H9 (cell line): ENCODE measurements around the gene YWHAQ. TPM values are rescaled to one million over a fixed set of nuclear protein-coding genes. Genes with fewer than 3 reads are reported as not detected.
"Not testable (repeated sequence)": the region's sequence is repeated elsewhere in the genome, so short reads cannot be mapped to it uniquely, and the experiment has no call there.

Source experiments
- DNase-seq: peaks from one replicate; pipeline ENCODE4 v3.0.0-alpha.2; 2017
- H2AFZ ChIP-seq: one replicate; pipeline ENCODE4 v1.6.1; 2013; ENCODE audit warnings: mild to moderate bottlenecking, low read length, control low read depth, moderate library complexity
- H2AK5ac ChIP-seq: 2 replicates; pipeline ENCODE4 v1.6.1; 2013; ENCODE audit warnings: low read length, control low read depth, mixed read lengths; ENCODE audit not compliant: insufficient read length
- H2BK120ac ChIP-seq: one replicate; pipeline ENCODE4 v1.6.1; 2013; ENCODE audit warnings: low read depth, mild to moderate bottlenecking, low read length, control low read depth, inconsistent platforms; ENCODE audit not compliant: poor library complexity, severe bottlenecking
- H2BK12ac ChIP-seq: 2 replicates; pipeline ENCODE4 v1.6.1; 2013; ENCODE audit warnings: low read length, control low read depth, mixed read lengths, low read depth; ENCODE audit not compliant: insufficient read length
- H2BK15ac ChIP-seq: 2 replicates; pipeline ENCODE4 v1.6.1; 2013; ENCODE audit warnings: low read depth, low read length, control low read depth
- H2BK20ac ChIP-seq: one replicate; pipeline ENCODE4 v1.6.1; 2013; ENCODE audit warnings: low read depth, mild to moderate bottlenecking, low read length, control low read depth, inconsistent platforms; ENCODE audit not compliant: poor library complexity, severe bottlenecking
- H2BK5ac ChIP-seq: 2 replicates; pipeline ENCODE4 v1.6.1; 2013; ENCODE audit warnings: low read length, control low read depth, mixed read lengths; ENCODE audit not compliant: insufficient read length
- H3K14ac ChIP-seq: 2 replicates; pipeline ENCODE4 v1.6.1; 2013; ENCODE audit warnings: low read length, control low read depth; ENCODE audit not compliant: insufficient read depth
- H3K18ac ChIP-seq: 2 replicates; pipeline ENCODE4 v1.6.1; 2013; ENCODE audit warnings: low read depth, mild to moderate bottlenecking, mixed read lengths, low read length, control low read depth; ENCODE audit not compliant: insufficient read length
- H3K23ac ChIP-seq: 2 replicates; pipeline ENCODE4 v1.6.1; 2013; ENCODE audit warnings: low read length, control low read depth, mixed read lengths, low read depth; ENCODE audit not compliant: insufficient read length
- H3K23me2 ChIP-seq: 2 replicates; pipeline ENCODE4 v1.6.1; 2013; ENCODE audit warnings: low read depth, mild to moderate bottlenecking, mixed read lengths, low read length, control low read depth; ENCODE audit not compliant: insufficient read length, poor library complexity, severe bottlenecking
- H3K27ac ChIP-seq: 2 replicates; pipeline ENCODE4 v1.5.1; 2013; ENCODE audit warnings: low read length, control low read depth, mixed read lengths, low read depth; ENCODE audit not compliant: insufficient read length
- H3K27me3 ChIP-seq: 2 replicates; pipeline ENCODE4 v1.6.1; 2013; ENCODE audit warnings: low read length, control low read depth, inconsistent platforms; ENCODE audit not compliant: insufficient read depth
- H3K4ac ChIP-seq: 2 replicates; pipeline ENCODE4 v1.6.1; 2013; ENCODE audit warnings: low read depth, mild to moderate bottlenecking, control low read depth, inconsistent platforms, low read length, moderate library complexity
- H3K4me1 ChIP-seq: 2 replicates; pipeline ENCODE4 v1.6.1; 2013; ENCODE audit warnings: low read length, control low read depth, inconsistent platforms; ENCODE audit not compliant: insufficient read depth
- H3K4me2 ChIP-seq: 2 replicates; pipeline ENCODE4 v1.6.1; 2013; ENCODE audit warnings: low read length, control low read depth, mixed read lengths; ENCODE audit not compliant: insufficient read length, insufficient read depth
- H3K56ac ChIP-seq: 2 replicates; pipeline ENCODE4 v1.6.1; 2013; ENCODE audit warnings: low read depth, mild to moderate bottlenecking, mixed read lengths, low read length, control low read depth; ENCODE audit not compliant: insufficient read length
- H3K79me1 ChIP-seq: 2 replicates; pipeline ENCODE4 v1.6.1; 2013; ENCODE audit warnings: low read depth, mild to moderate bottlenecking, moderate library complexity, low read length, control low read depth, inconsistent platforms; ENCODE audit not compliant: insufficient read depth, poor library complexity, severe bottlenecking
- H3K79me2 ChIP-seq: 2 replicates; pipeline ENCODE4 v1.6.1; 2013; ENCODE audit warnings: low read length, control low read depth, inconsistent platforms; ENCODE audit not compliant: insufficient read depth
- H3K9ac ChIP-seq: 2 replicates; pipeline ENCODE4 v1.6.1; 2013; ENCODE audit warnings: low read length, control low read depth, mixed read lengths; ENCODE audit not compliant: insufficient read length; ENCODE audit errors: extremely low read depth
- H3K9me3 ChIP-seq: one replicate; pipeline ENCODE4 v1.6.1; 2013; ENCODE audit warnings: low read depth, low read length, inconsistent platforms; ENCODE audit not compliant: control insufficient read depth
- H3T11ph ChIP-seq: one replicate; pipeline ENCODE4 v1.6.1; 2013; ENCODE audit warnings: mild to moderate bottlenecking, low read length, control low read depth, inconsistent platforms
- H4K20me1 ChIP-seq: one replicate; pipeline ENCODE4 v1.6.1; 2013; ENCODE audit not compliant: control insufficient read depth, insufficient read length, insufficient read depth
- H4K5ac ChIP-seq: 2 replicates; pipeline ENCODE4 v1.6.1; 2013; ENCODE audit warnings: low read depth, mild to moderate bottlenecking, mixed read lengths, low read length, control low read depth; ENCODE audit not compliant: insufficient read length
- H4K8ac ChIP-seq: replicated peaks from 2 replicates; pipeline ENCODE4 v1.6.1; 2013; ENCODE audit warnings: low read length, control low read depth, mixed read lengths, low read depth; ENCODE audit not compliant: insufficient read length
- H4K91ac ChIP-seq: 2 replicates; pipeline ENCODE4 v1.6.1; 2013; ENCODE audit warnings: low read depth, mild to moderate bottlenecking, moderate library complexity, mixed read lengths, low read length, control low read depth; ENCODE audit not compliant: insufficient read length
- H3K27ac Mint-ChIP-seq, 3 experiments: 2 replicates in 2 of 3; 3 replicates in 1 of 3; pipeline ENCODE4 v1.8.0; 2020 to 2021; ENCODE audit warnings: mixed read lengths in 3 of 3, mild to moderate bottlenecking in 1 of 3, moderate library complexity in 1 of 3
- H3K27me3 Mint-ChIP-seq: 2 replicates; pipeline ENCODE4 v1.8.0; 2021; ENCODE audit warnings: low read depth, mild to moderate bottlenecking, moderate library complexity, mixed read lengths
- H3K36me3 Mint-ChIP-seq, 3 experiments: 2 replicates in 2 of 3; 3 replicates in 1 of 3; pipeline ENCODE4 v1.8.0; 2020 to 2021; ENCODE audit warnings: low read depth in 3 of 3, mixed read lengths in 3 of 3; ENCODE audit not compliant: insufficient read depth in 1 of 3
- H3K4me1 Mint-ChIP-seq, 2 experiments: 2 replicates each; pipeline ENCODE4 v1.8.0; 2020; ENCODE audit warnings: mixed read lengths in 2 of 2
- H3K4me3 Mint-ChIP-seq, 2 experiments: 2 replicates in 1 of 2; 3 replicates in 1 of 2; pipeline ENCODE4 v1.8.0; 2020 to 2021; ENCODE audit warnings: mild to moderate bottlenecking in 2 of 2, mixed read lengths in 2 of 2, moderate library complexity in 1 of 2
- H3K9me3 Mint-ChIP-seq, 2 experiments: 2 replicates in 1 of 2; 3 replicates in 1 of 2; pipeline ENCODE4 v1.8.0; 2020; ENCODE audit warnings: mild to moderate bottlenecking in 2 of 2, mixed read lengths in 2 of 2, moderate library complexity in 1 of 2
- WGBS: extraction: QIAGEN DNeasy Blood & Tissue Kit; methylation state at CpG from one replicate; pipeline ENCODE4 v1.1.7; 2013; ENCODE audit warnings: missing lambda C conversion rate, low lambda C conversion rate, mixed read lengths; ENCODE audit not compliant: insufficient read length; ENCODE audit errors: extremely low coverage; 5-methylcytosine and 5-hydroxymethylcytosine counted together
- total RNA-seq: library from RNA; stranded (reverse); gene quantifications from 2 replicates; pipeline ENCODE4 v1.2.1, GENCODE V29; 2021
- TF ChIP-seq, protein P1 (sequence below): fragments of 200-600 bp; sonication (generic); conservative IDR thresholded peaks from 3 replicates; pipeline ENCODE4 v1.8.0; 2021; ENCODE audit warnings: antibody characterized with exemption, mild to moderate bottlenecking

Gene YWHAQ
- total RNA-seq, 1 experiment from 2014 or later = 374 TPM

DNA sequence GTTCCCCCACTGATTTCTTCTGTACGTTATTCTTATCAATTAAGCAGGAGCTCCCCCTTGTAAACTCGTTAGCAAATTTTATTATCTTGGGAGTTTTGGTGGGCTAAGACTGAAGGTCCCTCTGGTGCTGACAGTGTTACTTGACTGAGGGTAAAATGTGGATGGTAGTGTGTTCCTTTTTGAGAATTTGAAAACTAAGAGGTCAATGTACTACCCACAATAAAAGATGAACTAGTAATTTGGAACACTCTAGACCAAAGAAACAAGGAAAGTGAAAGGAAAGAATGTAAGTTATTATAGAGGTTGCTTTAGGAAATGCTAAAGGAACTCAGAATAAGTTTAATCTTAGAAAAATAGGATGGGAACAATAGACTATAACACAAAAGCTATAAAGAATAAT lies 35.1 kb downstream of the YWHAQ start:
- peaks cover 20% of the 10 kb centered on the region in 2 experiments for H3K9me3 Mint-ChIP-seq
- no peak overlapping the region for H3K4me3 Mint-ChIP-seq
- peaks cover 4 to 28% of the 10 kb centered on the region in 2 experiments; a peak in 2 of 4 replicates for H3K4me1 Mint-ChIP-seq
- Histone ChIP-seq H3K79me2 (peaks cover 17% of the 10 kb centered on the region; the same call in 1 of the 2 replicates), H2BK5ac (no peak overlapping the region), H2BK15ac (no peak overlapping the region), H3K9me3 (no peaks in the 10 kb centered on the region), H2AK5ac (no peak overlapping the region), H3K23ac (no peak overlapping the region), H3K56ac (no peak overlapping the region), H4K91ac (no peak overlapping the region), H3K4me2 (no peak overlapping the region), H2AFZ (no peak overlapping the region), H3K79me1 (peaks cover 7% of the 10 kb centered on the region), H3K14ac (no peak overlapping the region), H3T11ph (no peak overlapping the region), H3K27me3 (no peaks in the 10 kb centered on the region), H3K4ac (no peak overlapping the region), H3K18ac (no peak overlapping the region), H4K20me1 (no peaks in the 10 kb centered on the region), H2BK20ac (no peak overlapping the region), H3K23me2 (no peaks in the 10 kb centered on the region), H4K8ac (no peak overlapping the region), H3K4me1 (no peaks in the 10 kb centered on the region; the same call in 1 of the 2 replicates), H2BK12ac (no peak overlapping the region), H3K9ac (no peak overlapping the region), H3K27ac (no peak overlapping the region), H2BK120ac (no peak overlapping the region), H4K5ac (no peak overlapping the region)
- TF ChIP-seq, protein P1, sequence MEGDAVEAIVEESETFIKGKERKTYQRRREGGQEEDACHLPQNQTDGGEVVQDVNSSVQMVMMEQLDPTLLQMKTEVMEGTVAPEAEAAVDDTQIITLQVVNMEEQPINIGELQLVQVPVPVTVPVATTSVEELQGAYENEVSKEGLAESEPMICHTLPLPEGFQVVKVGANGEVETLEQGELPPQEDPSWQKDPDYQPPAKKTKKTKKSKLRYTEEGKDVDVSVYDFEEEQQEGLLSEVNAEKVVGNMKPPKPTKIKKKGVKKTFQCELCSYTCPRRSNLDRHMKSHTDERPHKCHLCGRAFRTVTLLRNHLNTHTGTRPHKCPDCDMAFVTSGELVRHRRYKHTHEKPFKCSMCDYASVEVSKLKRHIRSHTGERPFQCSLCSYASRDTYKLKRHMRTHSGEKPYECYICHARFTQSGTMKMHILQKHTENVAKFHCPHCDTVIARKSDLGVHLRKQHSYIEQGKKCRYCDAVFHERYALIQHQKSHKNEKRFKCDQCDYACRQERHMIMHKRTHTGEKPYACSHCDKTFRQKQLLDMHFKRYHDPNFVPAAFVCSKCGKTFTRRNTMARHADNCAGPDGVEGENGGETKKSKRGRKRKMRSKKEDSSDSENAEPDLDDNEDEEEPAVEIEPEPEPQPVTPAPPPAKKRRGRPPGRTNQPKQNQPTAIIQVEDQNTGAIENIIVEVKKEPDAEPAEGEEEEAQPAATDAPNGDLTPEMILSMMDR = no peak
- peak overlapping the region in 1 of 3 experiments; percentile 58; a peak in 1 of 7 replicates for H3K27ac Mint-ChIP-seq
- no peaks in the 10 kb centered on the region for H3K27me3 Mint-ChIP-seq
- peaks cover 32 to 46% (median 35%) of the 10 kb centered on the region in 3 experiments for H3K36me3 Mint-ChIP-seq
- no peak for DNase-seq
- WGBS = no CpG with 5 or more reads among the region's 2 CpGs

DNA sequence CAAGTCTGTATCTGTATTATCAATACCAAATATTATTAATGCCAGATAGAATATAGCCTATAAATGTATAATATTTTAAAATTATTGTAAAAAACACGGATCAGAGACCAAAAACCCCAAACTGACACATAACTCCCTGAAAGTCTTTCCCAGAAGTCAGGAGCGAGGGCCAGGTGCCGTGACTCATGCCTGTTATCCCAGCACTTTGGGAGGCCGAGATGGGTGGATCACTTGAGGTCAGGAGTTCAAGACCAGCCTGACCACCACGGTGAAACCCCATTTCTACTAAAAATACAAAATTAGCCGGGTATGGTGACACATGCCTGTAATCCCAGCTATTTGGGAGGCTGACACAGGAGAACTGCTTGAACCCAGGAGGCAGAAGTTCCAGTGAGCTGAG lies 35.5 kb downstream of the YWHAQ start:
- no CpG with 5 or more reads among the region's 6 CpGs for WGBS
- H4K91ac ChIP-seq, H3K9ac ChIP-seq, H4K5ac ChIP-seq, H2BK5ac ChIP-seq, H3K27ac Mint-ChIP-seq, H3K23ac ChIP-seq, H3K27me3 Mint-ChIP-seq, H3K9me3 ChIP-seq, H4K20me1 ChIP-seq, H3K4me1 ChIP-seq, H3K18ac ChIP-seq, H3K4me3 Mint-ChIP-seq, H2BK120ac ChIP-seq, H2AK5ac ChIP-seq, H2BK12ac ChIP-seq, H3K14ac ChIP-seq, H3K79me1 ChIP-seq, H2BK15ac ChIP-seq, H4K8ac ChIP-seq, H2BK20ac ChIP-seq, H3K27ac ChIP-seq, H3K27me3 ChIP-seq, H3K4me2 ChIP-seq, H3T11ph ChIP-seq, H3K23me2 ChIP-seq, H2AFZ ChIP-seq, DNase-seq, H3K56ac ChIP-seq, H3K4ac ChIP-seq: not testable (repeated sequence)
- Mint-ChIP-seq H3K36me3 (peaks cover 28 to 46% (median 34%) of the 10 kb centered on the region in 3 experiments), H3K4me1 (peaks cover 4 to 28% of the 10 kb centered on the region in 2 experiments; a peak in 2 of 4 replicates), H3K9me3 (peaks cover 15% of the 10 kb centered on the region in 2 experiments)
- peaks cover 17% of the 10 kb centered on the region; the same call in 1 of the 2 replicates for H3K79me2 ChIP-seq
